H1 (cell line): ENCODE results near the gene THEMIS. TPM values are rescaled to one million over a fixed set of nuclear protein-coding genes. Genes with fewer than 3 reads are reported as not detected.

Experiments used
- CTCF ChIA-PET: fragments of 300-600 bp; sonication (Branson Sonifier 250); formaldehyde crosslinking; loops from one replicate; lab custom pipeline; 2021; ENCODE audit not compliant: partially characterized antibody; lab: Charles Lee
- POLR2A ChIA-PET: fragments of 300-600 bp; sonication (Branson Sonifier 250); formaldehyde crosslinking; loops from one replicate; lab custom pipeline; 2021; ENCODE audit warnings: inconsistent platforms; ENCODE audit not compliant: partially characterized antibody; lab: Charles Lee
- DNase-seq, 2 experiments: peaks; one replicate each; pipeline versions ENCODE4 v3.0.0 to v3.0.0-alpha.2; 2010 to 2022; ENCODE audit warnings: low spot score in 2 of 2, low read depth in 1 of 2, mixed read lengths in 1 of 2
- FAIRE-seq: peaks from 2 replicates; lab custom pipeline; 2011; peaks lifted over from hg19 to GRCh38; lab: Jason Lieb, UNC
- H2AFZ ChIP-seq: 2 replicates; pipeline ENCODE4 v1.8.1; 2012; ENCODE audit warnings: low read length, inconsistent platforms
- H2AK5ac ChIP-seq: 2 replicates; pipeline ENCODE4 v1.6.1; 2013; ENCODE audit warnings: low read depth, low read length
- H2BK120ac ChIP-seq: replicated peaks from 2 replicates; pipeline ENCODE3; 2013; ENCODE audit warnings: low read depth, low read length, inconsistent platforms
- H2BK12ac ChIP-seq: 2 replicates; pipeline ENCODE4 v1.6.1; 2013; ENCODE audit warnings: low read depth, low read length
- H2BK15ac ChIP-seq: 2 replicates; pipeline ENCODE4 v1.6.1; 2013; ENCODE audit warnings: low read length
- H2BK20ac ChIP-seq: 2 replicates; pipeline ENCODE4 v1.6.1; 2013; ENCODE audit warnings: low read length
- H2BK5ac ChIP-seq: 2 replicates; pipeline ENCODE4 v1.6.1; 2013; ENCODE audit warnings: low read depth, low read length
- H3K14ac ChIP-seq: 2 replicates; pipeline ENCODE4 v1.6.1; 2013; ENCODE audit warnings: inconsistent platforms; ENCODE audit not compliant: insufficient read length
- H3K18ac ChIP-seq: 2 replicates; pipeline ENCODE4 v1.6.1; 2013; ENCODE audit warnings: low read length; ENCODE audit errors: extremely low read depth
- H3K23ac ChIP-seq: 2 replicates; pipeline ENCODE4 v1.6.1; 2013; ENCODE audit warnings: inconsistent platforms; ENCODE audit not compliant: insufficient read length
- H3K23me2 ChIP-seq: 2 replicates; pipeline ENCODE4 v1.6.1; 2013; ENCODE audit warnings: low read depth, low read length
- H3K27ac ChIP-seq: 2 replicates; pipeline ENCODE4 v1.6.1; 2011; ENCODE audit warnings: low read depth, low read length, inconsistent platforms
- H3K27me3 ChIP-seq, 4 experiments: replicated peaks in 1 of 4; 1 replicate in 1 of 4; 2 replicates in 3 of 4; pipeline versions ENCODE4 v1.6.1 to v1.8.1; 2011 to 2013; ENCODE audit warnings: low read length in 3 of 4, mild to moderate bottlenecking in 3 of 4, inconsistent platforms in 2 of 4, mixed read lengths in 2 of 4, moderate library complexity in 1 of 4; ENCODE audit not compliant: control insufficient read depth in 3 of 4, insufficient read depth in 3 of 4; ENCODE audit errors: extremely low read depth in 1 of 4
- H3K36me3 ChIP-seq, 4 experiments: 2 replicates each; pipeline versions ENCODE4 v1.6.1 to v1.8.1; 2011 to 2013; ENCODE audit warnings: mild to moderate bottlenecking in 4 of 4, low read length in 3 of 4, moderate library complexity in 2 of 4, control low read depth in 1 of 4, inconsistent platforms in 1 of 4; ENCODE audit not compliant: insufficient read depth in 4 of 4, control insufficient read depth in 2 of 4
- H3K4ac ChIP-seq: replicated peaks from 2 replicates; pipeline ENCODE3; 2013; ENCODE audit warnings: low read length, low read depth, mixed read lengths, inconsistent platforms; ENCODE audit not compliant: insufficient read length
- H3K4me1 ChIP-seq, 4 experiments: replicated peaks in 1 of 4; 1 replicate in 1 of 4; 2 replicates in 3 of 4; pipeline versions ENCODE4 v1.6.1 to v1.8.1; 2011 to 2013; ENCODE audit warnings: low read length in 3 of 4, inconsistent platforms in 2 of 4, mixed read lengths in 1 of 4; ENCODE audit not compliant: insufficient read depth in 4 of 4, control insufficient read depth in 3 of 4
- H3K4me2 ChIP-seq, 2 experiments: 2 replicates each; pipeline versions ENCODE4 v1.6.1 to v1.8.1; 2011 to 2013; ENCODE audit warnings: low read depth in 2 of 2, low read length in 2 of 2, control low read depth in 1 of 2, inconsistent platforms in 1 of 2, mild to moderate bottlenecking in 1 of 2; ENCODE audit not compliant: insufficient read depth in 1 of 2
- H3K4me3 ChIP-seq, 4 experiments: fragments of 200-600, 300-600 bp in 1 of 4; sonication (generic), shearing (Covaris generic), sonication (Bioruptor Twin) in 1 of 4; 2 replicates each; pipeline versions ENCODE4 v1.5.1 to v1.8.1; 2011 to 2016; ENCODE audit warnings: low read length in 4 of 4, low read depth in 3 of 4, control low read depth in 2 of 4, inconsistent platforms in 2 of 4, mild to moderate bottlenecking in 2 of 4, mixed read lengths in 1 of 4, moderate library complexity in 1 of 4; ENCODE audit not compliant: insufficient read depth in 2 of 4; ENCODE audit errors: extremely low read depth in 1 of 4
- H3K56ac ChIP-seq: replicated peaks from 2 replicates; pipeline ENCODE3; 2013; ENCODE audit warnings: low read depth, mild to moderate bottlenecking, mixed read lengths, low read length, inconsistent platforms; ENCODE audit not compliant: insufficient read length
- H3K79me1 ChIP-seq: 2 replicates; pipeline ENCODE4 v1.6.1; 2013; ENCODE audit warnings: low read depth, low read length, control low read depth
- H3K79me2 ChIP-seq, 2 experiments: 2 replicates each; pipeline versions ENCODE4 v1.6.1 to v1.8.1; 2012 to 2013; ENCODE audit warnings: low read length in 2 of 2, mild to moderate bottlenecking in 2 of 2, inconsistent platforms in 1 of 2; ENCODE audit not compliant: insufficient read depth in 2 of 2, control insufficient read depth in 1 of 2
- H3K9ac ChIP-seq, 4 experiments: replicated peaks in 1 of 4; 1 replicate in 1 of 4; 2 replicates in 3 of 4; pipeline versions ENCODE4 v1.6.1 to v1.8.1; 2011 to 2013; ENCODE audit warnings: low read depth in 3 of 4, low read length in 3 of 4, control low read depth in 2 of 4, mild to moderate bottlenecking in 2 of 4, moderate library complexity in 2 of 4, inconsistent platforms in 1 of 4; ENCODE audit errors: extremely low read depth in 1 of 4
- H3K9me3 ChIP-seq, 2 experiments: 2 replicates each; pipeline versions ENCODE4 v1.6.1 to v1.8.1; 2012 to 2013; ENCODE audit warnings: mild to moderate bottlenecking in 2 of 2, moderate library complexity in 2 of 2, control low read depth in 1 of 2, inconsistent platforms in 1 of 2, low read depth in 1 of 2, low read length in 1 of 2, mixed read lengths in 1 of 2; ENCODE audit not compliant: insufficient read depth in 2 of 2
- H4K20me1 ChIP-seq, 2 experiments: replicated peaks in 1 of 2; 2 replicates each; pipeline versions ENCODE3 to v1.8.1; 2011 to 2013; ENCODE audit warnings: inconsistent platforms in 2 of 2, low read length in 2 of 2, mild to moderate bottlenecking in 1 of 2; ENCODE audit not compliant: insufficient read depth in 2 of 2, control insufficient read depth in 1 of 2
- H4K5ac ChIP-seq: 2 replicates; pipeline ENCODE4 v1.6.1; 2013; ENCODE audit warnings: low read length, low read depth, mixed read lengths, inconsistent platforms; ENCODE audit not compliant: insufficient read length
- H4K8ac ChIP-seq: 2 replicates; pipeline ENCODE4 v1.8.0; 2013; ENCODE audit warnings: mild to moderate bottlenecking, moderate library complexity, low read length, inconsistent platforms; ENCODE audit not compliant: insufficient read depth; ENCODE audit errors: extremely low read depth
- H4K91ac ChIP-seq: replicated peaks from 2 replicates; pipeline ENCODE3; 2013; ENCODE audit warnings: low read length, mixed read lengths, inconsistent platforms; ENCODE audit not compliant: insufficient read length
- KDM4A ChIP-seq: IDR thresholded peaks from one replicate; pipeline ENCODE4 v1.7.1; 2012; ENCODE audit warnings: low read depth, mild to moderate bottlenecking, moderate library complexity, low read length, inconsistent platforms; ENCODE audit not compliant: severe bottlenecking
- NANOG ChIP-seq: IDR thresholded peaks from 2 replicates; pipeline ENCODE4 v1.6.1; 2011; ENCODE audit warnings: low read length, low read depth, mild to moderate bottlenecking, inconsistent platforms; ENCODE audit not compliant: insufficient read depth, poor library complexity, severe bottlenecking
- POLR2A ChIP-seq, 2 experiments: IDR thresholded peaks; 1 replicate in 1 of 2; 2 replicates in 1 of 2; pipeline ENCODE4 v1.6.1; 2011; ENCODE audit warnings: low read depth in 2 of 2, low read length in 2 of 2, mild to moderate bottlenecking in 2 of 2; ENCODE audit errors: control extremely low read depth in 1 of 2
- POU5F1 ChIP-seq: IDR thresholded peaks from 2 replicates; pipeline ENCODE4 v1.6.1; 2011; ENCODE audit warnings: low read depth, mild to moderate bottlenecking, low read length, moderate library complexity
- SRF ChIP-seq: IDR thresholded peaks from 2 replicates; pipeline ENCODE4 v1.6.1; 2011; ENCODE audit warnings: mild to moderate bottlenecking, low read depth, low read length, moderate library complexity
- SUZ12 ChIP-seq: fragments of 200-600 bp; sonication (generic); IDR thresholded peaks from 2 replicates; pipeline ENCODE4 v1.6.1; 2012; ENCODE audit warnings: mild to moderate bottlenecking, inconsistent platforms, low read length, moderate library complexity, mixed read lengths
- TAF1 ChIP-seq: IDR thresholded peaks from 2 replicates; pipeline ENCODE4 v1.6.1; 2011; ENCODE audit warnings: mild to moderate bottlenecking, low read depth, low read length
- WGBS, 2 experiments: shearing (Covaris generic) in 1 of 2; methylation state at CpG; one replicate each; pipeline versions ENCODE4 v1.1.6 to v1.1.7; 2013 to 2015; ENCODE audit warnings: low lambda C conversion rate in 2 of 2, mixed read lengths in 2 of 2, inconsistent platforms in 1 of 2, low coverage in 1 of 2, missing lambda C conversion rate in 1 of 2; ENCODE audit not compliant: insufficient replicate concordance in 2 of 2, insufficient coverage in 1 of 2, insufficient read length in 1 of 2; ENCODE audit errors: extremely low coverage in 1 of 2, missing lambda C conversion rate in 1 of 2; 5-methylcytosine and 5-hydroxymethylcytosine counted together
- polyA plus RNA-seq, 7 experiments: library from polyadenylated mRNA; depleted of rRNA in 3 of 7; stranded (reverse) in 5 of 7; unstranded in 2 of 7; fragments of >200 nt in 5 of 7; fragments of 200-250 nt in 2 of 7; gene quantifications; 1 replicate in 5 of 7; 2 replicates in 1 of 7; 4 replicates in 1 of 7; pipeline versions ENCODE4 v1.2.1 to v1.2.3, GENCODE V29; 2011 to 2013; ENCODE audit warnings: missing spikeins in 2 of 7, mixed read lengths in 2 of 7
- total RNA-seq: library from RNA; stranded (reverse); fragmentation: NEBNext Ultra II Directional; extraction: Animal tissue kit (Norgen Biotek cat#: 25700); gene quantifications from 2 replicates; pipeline ENCODE4 v1.2.1, GENCODE V29; 2021

THEMIS gene
- total and polyA plus RNA-seq, 2 of the 8 experiments (the other 6 are each of a cell fraction or from before 2014, with no cell fraction given), result not detected

- Histone ChIP-seq H4K91ac (no peak overlapping the region), H4K5ac (no peak overlapping the region), H3K23me2 (no peaks in the 10 kb centered on the region), H2BK120ac (no peak overlapping the region), H3K79me1 (no peaks in the 10 kb centered on the region), H3K79me2 (no peaks in the 10 kb centered on the region), H3K4me2 (no peak overlapping the region), H3K9ac (no peak overlapping the region), H3K4me3 (no peak overlapping the region), H2BK20ac (no peak overlapping the region), H2BK5ac (no peak overlapping the region), H2AFZ (no peak overlapping the region), H3K36me3 (no peaks in the 10 kb centered on the region), H2BK12ac (no peak overlapping the region), H3K23ac (no peak overlapping the region), H2BK15ac (no peak overlapping the region), H3K56ac (no peak overlapping the region), H3K18ac (no peak overlapping the region), H4K20me1 (no peaks in the 10 kb centered on the region), H2AK5ac (no peak overlapping the region), H3K9me3 (no peaks in the 10 kb centered on the region), H3K14ac (no peak overlapping the region), H3K4me1 (no peaks in the 10 kb centered on the region), H4K8ac (no peak overlapping the region), H3K4ac (no peak overlapping the region), H3K27ac (no peak overlapping the region), H3K27me3 (no peaks in the 10 kb centered on the region)
- FAIRE-seq (no peak), DNase-seq (no peak)
- 95% methylated on average over 1 of the region's 1 CpG; no CpG with 5 or more reads in 1 of the 2 experiments for WGBS, 2 experiments
- CTCF ChIA-PET, result no interaction called here
- POLR2A ChIA-PET, result no interaction called here
- TF ChIP-seq KDM4A (no peak), POU5F1 (no peak), SUZ12 (no peak), SRF (no peak), NANOG (no peak), TAF1 (no peak), POLR2A (IDR thresholded peaks at IDR 0.05; ENCODE audit: control extremely low read depth in 1 of 2, low read depth in 2 of 2, low read length in 2 of 2) (no peak)
These were observed 16.9 kb upstream of the THEMIS start for GRCh38 chr6:127917766-127918165.
